HG02852 (cell line): ENCODE data around the gene BOLA3.
"Not testable (repeated sequence)": the region's sequence is repeated elsewhere in the genome, so short reads cannot be mapped to it uniquely, and the experiment has no call there.

Experiments
- ATAC-seq: cut with Tn5 transposase; IDR thresholded peaks from one replicate; pipeline ENCODE4 v1.9.1; 2021; ENCODE audit warnings: mild to moderate bottlenecking, moderate library complexity; ENCODE audit not compliant: unreplicated experiment

Gene BOLA3

GRCh38 chr2:74149570-74150319, 2.0 kb upstream of the BOLA3 start:
- no peak for ATAC-seq

DNA sequence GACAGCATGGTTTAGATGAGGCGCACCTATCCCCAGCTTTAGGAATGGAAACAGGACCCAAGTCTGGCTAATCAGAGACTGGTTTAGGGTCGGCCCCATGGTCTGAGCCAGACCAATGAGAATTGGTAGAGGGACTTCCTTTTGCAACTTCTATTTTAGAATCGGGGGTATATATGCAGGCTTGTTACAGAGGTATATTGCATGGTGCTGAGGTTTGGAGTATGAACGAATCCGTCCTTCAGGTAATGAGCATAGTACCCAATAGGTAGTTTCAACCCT, 1.5 kb upstream of the BOLA3 start:
- no peak for ATAC-seq

DNA sequence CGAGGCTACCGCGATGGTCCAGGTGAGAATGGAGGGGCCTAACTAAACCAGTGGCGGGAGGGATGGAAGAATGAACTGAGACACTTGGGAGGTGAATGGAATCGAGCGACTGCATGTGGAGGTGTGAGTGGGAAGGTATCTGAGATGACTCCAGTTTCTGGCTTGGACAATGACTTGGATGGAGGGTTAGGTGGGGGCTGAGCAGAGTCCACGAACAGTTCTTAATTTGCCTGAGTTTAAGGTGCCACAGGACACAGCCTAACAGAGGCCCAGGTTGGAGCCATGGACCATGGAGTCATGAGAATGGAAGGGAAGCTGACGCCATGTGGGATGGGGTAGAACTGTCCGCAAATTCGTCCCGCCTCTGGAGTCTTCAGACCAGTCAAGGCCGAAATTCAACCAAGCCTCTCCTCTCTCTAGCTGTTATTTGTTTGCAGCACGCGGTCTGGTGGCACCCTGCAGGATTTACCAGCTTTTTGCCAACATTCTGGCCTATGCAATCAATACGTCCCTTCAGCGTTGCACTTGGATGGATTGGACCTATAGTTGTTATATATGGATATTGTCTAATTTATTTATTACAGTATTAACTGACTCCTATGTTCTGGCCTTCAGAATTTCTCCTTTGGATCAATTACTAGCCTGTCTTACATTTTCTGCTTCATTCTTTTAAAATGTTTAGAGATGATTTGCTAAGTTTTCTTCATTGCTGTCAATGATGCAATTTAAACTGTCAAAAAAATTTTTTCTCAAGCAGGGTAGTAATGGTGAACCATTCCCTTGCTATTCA, 940 bp upstream of the BOLA3 start:
- ATAC-seq: no peak

- peak; percentile 37 for ATAC-seq
These were observed 584 bp downstream of the BOLA3 start for GRCh38 chr2:74146929-74147726.

DNA sequence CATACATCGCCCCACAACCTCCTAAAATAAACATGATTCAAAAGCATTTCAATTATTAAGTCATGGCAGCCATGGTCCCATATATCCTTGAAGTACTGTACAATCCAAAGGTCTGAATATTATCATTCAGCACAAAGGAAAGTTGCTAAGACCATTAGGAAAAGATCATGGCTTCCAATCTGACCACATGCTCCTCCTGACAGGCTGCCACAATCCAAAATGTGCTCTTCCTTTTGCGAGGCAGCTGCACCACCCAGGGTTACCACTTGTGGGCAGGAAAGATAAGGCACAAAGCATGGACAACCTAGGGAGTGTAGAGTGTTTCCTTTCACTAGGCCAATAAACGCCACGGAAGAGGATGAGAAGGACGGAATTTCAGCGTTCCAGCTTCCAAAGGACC, 5.4 kb downstream of the BOLA3 start:
- no peak for ATAC-seq

DNA sequence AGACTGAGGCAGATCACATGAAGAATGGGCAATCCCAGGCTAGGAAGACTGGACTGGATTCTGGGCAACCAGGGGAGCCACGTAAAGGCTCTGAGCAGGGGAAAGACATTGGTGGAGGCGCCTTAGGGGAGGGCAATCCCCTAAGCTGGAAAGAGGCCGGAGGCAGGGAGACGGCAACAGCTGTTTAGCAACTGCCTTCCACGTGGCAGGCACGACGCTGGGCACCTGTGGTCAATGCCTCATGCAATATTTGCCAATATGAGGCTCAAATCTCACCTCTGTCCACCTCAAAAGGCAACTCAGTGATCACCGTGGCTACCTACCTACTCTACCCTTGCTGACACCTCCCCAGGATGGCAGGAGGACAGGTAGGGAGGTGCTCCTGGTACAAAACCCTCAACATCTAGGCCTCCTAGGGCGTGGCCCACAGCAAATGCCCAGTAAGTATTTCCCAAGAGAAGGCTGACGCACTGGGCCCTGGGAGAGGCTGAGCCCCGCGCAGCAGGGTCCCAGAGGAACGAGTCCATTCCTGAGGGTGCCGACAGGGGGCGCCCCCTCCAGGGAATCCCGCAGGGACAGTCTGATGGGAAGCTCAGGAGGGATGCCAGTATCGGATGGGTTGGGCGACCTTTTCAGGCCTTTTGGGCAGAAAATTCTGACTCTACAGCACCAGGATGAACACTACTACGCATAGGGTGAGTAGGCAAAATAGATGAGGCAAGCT, 8.9 kb downstream of the BOLA3 start:
- ATAC-seq: no peak

DNA sequence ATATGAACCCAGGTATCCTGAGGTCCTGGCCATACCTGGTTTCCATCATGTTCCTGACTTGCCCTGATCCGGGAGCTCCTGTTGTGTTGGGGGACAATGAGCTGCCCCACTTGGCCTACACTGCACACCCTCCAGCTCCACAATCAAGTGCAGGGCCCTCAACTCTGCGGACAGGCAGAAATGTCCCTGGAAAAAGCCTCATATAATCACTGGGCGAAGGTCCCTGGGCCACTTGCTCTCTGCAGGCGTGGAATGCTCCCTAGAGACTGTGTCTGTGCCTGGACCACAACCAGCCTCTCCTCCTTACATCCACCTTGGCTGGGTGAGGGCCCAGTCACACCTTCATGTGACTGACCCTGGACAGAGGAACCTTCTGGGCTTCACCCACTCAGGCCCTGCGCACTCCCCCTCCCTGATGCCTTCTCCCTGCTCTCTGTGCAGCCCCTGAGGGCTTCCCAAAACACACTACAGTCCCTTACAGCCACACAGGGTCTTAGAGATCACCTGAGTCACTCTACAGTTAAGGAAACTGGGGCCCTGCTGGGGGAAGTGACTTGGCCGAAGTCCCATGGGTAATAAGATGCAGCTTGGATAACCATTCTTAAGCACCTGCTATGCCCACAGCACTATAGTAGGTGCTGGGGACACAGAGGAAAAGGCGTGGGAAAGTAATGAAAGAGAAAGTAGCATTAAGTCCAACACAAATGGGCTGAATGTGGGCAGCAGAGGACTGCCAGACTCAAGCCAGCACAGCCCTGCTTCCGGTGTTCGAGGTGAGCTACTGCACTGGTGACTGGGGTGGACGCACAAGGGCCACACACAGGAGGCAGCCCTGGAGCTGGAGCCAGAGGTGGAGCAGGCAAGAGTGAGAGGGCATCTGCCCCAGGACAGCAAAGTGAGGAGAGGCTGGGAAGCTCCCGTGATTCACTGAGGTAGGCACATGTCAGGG, 9.8 kb downstream of the BOLA3 start:
- no peak for ATAC-seq

DNA sequence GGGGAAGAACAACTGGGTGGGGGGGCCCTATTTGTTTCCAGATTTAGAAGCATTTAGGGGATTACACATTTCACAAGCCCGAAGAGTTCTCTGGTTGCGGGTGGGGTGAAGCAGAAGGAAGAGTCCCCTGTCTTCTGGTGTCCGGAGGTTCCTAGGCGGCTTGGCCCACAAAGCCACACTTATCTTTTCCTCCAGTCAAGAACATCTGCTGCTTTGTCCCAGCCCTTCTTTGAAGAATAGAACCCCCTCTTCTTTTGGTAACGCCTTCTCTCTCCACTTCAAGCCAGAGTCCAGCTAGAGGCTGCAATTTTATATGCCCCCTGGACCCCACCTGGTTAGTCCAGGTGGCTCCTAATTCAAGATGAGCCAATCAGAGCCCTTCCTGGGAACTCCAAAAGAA, 15.8 kb downstream of the BOLA3 start:
- no peak for ATAC-seq

DNA sequence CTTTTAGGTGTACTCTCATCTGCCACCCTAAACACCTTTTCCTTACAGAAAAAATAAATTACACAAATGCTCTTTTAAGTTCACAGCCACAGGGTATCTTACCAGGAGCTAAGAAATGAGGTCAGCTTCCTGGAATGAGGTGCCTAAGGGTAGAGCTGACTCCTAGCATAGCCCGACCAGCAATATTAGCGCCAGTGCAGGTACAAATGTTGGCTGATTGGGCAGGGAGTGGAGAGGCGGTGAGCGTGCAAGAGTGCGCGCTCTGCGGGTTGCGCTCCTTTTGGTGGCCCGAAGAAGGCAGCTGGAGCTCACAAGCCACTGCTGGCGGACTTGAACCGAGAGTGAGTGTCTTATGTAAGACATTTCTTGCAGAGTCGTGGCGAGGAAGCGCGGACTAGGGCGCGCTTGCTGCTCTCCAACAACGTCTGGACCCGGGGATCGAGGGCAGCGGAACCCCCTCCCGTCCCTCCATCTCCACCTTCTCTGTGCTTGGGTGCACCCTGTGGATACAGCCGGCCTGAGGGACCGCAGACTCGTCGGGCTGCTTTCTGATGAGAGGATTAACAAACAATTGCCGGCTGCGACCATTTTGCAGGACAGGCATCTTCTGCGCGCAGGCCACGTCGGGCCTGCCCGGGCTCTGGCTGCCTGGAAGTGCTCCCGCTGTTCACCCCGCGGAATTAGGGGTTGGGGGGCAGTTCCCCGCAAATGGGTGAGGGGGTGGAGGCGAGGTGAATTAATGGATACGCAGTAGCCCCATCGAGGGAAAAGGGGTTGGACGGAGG, 17.3 kb downstream of the BOLA3 start:
- no peak for ATAC-seq

- ATAC-seq: no peak
These were observed 19.5 kb downstream of the BOLA3 start for GRCh38 chr2:74128206-74128605.

DNA sequence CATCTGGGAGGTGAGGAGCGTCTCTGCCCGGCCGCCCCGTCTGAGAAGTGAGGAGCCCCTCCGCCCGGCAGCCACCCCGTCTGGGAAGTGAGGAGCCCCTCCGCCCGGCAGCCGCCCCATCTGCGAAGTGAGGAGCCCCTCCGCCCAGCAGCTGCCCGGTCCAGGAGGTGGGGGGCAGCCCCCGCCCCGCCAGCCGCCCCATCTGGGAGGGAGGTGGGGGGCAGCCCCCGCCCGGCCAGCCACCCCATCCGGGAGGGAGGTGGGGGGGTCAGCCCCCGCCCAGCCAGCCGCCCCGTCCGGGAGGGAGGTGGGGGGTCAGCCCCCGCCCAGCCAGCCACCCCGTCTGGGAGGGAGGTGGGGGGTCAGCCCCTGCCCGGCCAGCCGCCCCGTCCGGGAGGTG, 23.8 kb downstream of the BOLA3 start:
- not testable (repeated sequence) for ATAC-seq

- not testable (repeated sequence) for ATAC-seq
These were observed 25.9 kb downstream of the BOLA3 start for GRCh38 chr2:74121846-74122245.

- peak; percentile 95 for ATAC-seq
These were observed 27.5 kb downstream of the BOLA3 start for GRCh38 chr2:74119912-74120825.

DNA sequence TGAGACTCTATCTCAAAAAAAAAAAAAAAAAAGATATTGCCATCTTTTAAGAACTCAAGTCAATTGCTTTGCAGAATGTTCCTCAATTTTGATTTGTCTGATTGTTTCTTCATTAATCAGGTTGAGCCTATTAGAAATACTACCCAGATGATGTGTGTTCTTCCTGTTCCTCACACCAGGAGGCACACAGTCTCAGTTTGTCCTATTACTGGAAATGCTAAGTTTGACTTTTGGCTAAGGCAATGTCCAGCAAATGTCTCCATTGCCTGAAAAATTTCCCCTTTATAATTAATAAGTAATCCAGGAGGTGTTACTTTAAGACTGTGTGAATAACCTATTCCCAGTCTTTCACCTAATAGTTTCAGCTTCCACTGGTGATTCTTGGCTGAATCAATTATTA, 28.4 kb downstream of the BOLA3 start:
- no peak for ATAC-seq

DNA sequence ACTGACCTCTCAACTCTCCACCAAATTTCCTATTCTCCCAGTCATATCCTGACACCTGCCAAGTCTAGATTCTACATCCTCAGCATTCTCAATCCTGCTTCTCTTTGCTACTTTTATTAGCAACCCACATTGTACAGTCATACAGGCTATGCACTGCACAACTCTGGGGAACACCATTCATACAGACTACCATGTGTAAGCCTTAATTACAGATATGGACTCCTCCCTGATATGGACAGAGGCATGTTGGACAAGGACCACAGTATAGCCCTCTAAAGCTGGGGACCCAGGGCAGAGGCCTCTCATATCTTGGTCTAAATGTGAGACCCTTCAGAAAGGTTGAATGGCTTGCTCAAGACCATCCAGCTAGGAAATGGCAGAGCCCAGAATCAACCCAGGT, 36.3 kb downstream of the BOLA3 start:
- ATAC-seq: no peak

DNA sequence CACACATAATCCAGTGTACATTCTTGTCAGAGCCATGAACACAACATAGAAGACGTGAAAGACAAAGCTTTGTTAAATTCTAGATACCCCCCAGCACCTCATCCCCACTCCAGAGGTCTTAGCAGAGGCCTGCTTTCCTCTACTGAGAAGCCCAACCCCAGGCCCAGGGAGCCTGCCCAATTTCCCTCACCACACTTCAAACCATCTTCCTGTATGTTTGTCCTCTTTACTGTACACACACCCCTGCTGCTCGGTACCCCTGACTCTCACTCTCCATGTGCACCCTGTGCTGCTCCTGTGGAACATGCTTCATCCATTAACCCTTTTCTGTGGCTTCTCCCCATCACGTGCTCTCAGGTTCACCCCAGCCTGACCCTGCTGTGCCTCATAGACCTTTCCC, 37.2 kb downstream of the BOLA3 start:
- no peak for ATAC-seq

DNA sequence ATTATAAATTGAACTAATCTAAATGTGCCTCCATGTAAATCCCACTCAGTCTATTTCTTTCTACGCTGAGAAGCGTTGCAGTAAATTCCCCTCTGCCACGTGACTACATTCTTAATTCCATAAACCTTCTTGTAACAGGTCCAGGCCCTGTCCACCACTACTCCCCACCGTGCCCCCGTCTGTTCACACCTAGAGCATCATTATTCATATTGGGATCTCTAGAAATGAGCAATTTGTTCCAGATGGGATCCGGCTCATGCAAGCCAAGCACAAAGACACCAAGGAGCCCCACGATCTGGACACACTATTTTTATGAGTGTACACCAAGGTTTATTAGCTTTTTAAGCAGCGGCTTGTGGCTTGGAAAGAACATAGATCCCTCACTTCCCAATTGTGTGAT, 38.2 kb downstream of the BOLA3 start:
- no peak for ATAC-seq

DNA sequence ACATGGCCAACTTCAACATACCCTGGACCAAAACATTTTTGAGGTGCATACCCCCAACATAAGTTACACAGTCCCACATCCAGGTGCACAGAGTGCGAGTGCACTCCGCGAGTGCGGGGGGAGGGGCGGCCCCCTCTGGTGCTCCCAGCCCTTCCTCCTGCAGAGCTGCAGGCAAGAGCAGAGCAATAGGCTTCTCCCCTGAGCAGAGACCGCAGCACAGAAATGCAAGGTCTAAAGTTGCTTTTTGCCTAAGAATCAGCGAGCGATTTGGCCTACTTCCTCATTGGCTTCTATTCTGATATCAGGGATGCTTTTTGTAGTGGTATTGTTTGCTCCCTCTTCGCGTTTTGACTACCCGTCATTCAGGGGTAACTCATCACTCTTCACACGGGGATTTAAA, 40.6 kb downstream of the BOLA3 start:
- no peak for ATAC-seq
